ENCODE data around the gene C16orf78.

- TF ChIP-seq EZH2 (IDR thresholded peaks at IDR 0.05) (no peak), POLR2AphosphoS5 (IDR thresholded peaks at IDR 0.05; ENCODE audit: borderline replicate concordance, low read depth, low read length) (no peak), FOXP2 (optimal IDR thresholded peaks at IDR 0.05; ENCODE audit: control extremely low read depth, extremely low read length, insufficient read depth) (no peak)
Measured at GRCh38 chr16:49345829-49346228, 27.8 kb upstream of the C16orf78 start.
